Astrocyte (in vitro differentiated cells and primary cell): ENCODE data around the gene SEMA6B.

ENCODE experiments used
- CTCF ChIP-seq: IDR thresholded peaks from 2 replicates; pipeline ENCODE4 v1.5.1; 2011; ENCODE audit warnings: low read depth, mild to moderate bottlenecking, inconsistent platforms, low read length, moderate library complexity; ENCODE audit not compliant: insufficient read depth
- EZH2 ChIP-seq: IDR thresholded peaks from 2 replicates; pipeline ENCODE4 v1.6.1; 2012; ENCODE audit warnings: mild to moderate bottlenecking, low read length, inconsistent platforms; ENCODE audit not compliant: insufficient read depth

GRCh38 chr19:4494691-4495064 is 64.8 kb downstream of the SEMA6B start:
- TF ChIP-seq CTCF: no peak
- TF ChIP-seq EZH2: no peak
